WI38 (cell line): ENCODE data around the gene TMEM207.

Experiments
- H3K4me3 ChIP-seq: 2 replicates; pipeline ENCODE4 v1.5.1; 2011; ENCODE audit warnings: low read depth, mild to moderate bottlenecking, control low read depth, low read length
- TF ChIP-seq, protein P1 (sequence below): IDR thresholded peaks from 2 replicates; pipeline ENCODE4 v1.5.1; 2012; ENCODE audit warnings: low read depth, mild to moderate bottlenecking, control low read depth, low read length

Gene TMEM207

DNA sequence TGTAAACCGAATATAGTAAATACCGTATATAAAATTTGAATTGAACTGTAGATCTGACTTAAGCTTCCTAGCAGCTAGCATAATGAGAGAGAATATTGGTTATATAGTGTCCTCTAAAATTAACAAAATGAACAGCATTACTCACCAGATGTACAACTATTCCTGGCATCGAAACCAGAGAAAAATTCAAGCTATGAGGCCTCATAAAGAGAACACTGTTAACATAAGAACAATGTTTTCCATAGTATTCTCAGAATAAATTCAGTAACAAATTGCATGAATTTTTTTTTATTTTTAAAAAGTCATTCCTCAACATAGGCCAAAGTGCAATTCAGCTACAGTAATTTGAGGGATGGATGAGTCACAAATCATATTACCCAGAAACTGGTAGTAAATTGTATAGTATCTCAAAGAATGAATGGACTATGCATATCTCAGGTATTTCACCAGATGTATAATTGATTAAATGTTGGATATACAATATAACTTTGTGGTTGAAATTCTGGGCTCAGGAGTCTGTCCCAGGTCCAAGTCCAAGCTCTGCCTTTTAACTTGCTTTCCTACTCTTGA, 5.0 kb downstream of the TMEM207 start:
- TF ChIP-seq, protein P1, sequence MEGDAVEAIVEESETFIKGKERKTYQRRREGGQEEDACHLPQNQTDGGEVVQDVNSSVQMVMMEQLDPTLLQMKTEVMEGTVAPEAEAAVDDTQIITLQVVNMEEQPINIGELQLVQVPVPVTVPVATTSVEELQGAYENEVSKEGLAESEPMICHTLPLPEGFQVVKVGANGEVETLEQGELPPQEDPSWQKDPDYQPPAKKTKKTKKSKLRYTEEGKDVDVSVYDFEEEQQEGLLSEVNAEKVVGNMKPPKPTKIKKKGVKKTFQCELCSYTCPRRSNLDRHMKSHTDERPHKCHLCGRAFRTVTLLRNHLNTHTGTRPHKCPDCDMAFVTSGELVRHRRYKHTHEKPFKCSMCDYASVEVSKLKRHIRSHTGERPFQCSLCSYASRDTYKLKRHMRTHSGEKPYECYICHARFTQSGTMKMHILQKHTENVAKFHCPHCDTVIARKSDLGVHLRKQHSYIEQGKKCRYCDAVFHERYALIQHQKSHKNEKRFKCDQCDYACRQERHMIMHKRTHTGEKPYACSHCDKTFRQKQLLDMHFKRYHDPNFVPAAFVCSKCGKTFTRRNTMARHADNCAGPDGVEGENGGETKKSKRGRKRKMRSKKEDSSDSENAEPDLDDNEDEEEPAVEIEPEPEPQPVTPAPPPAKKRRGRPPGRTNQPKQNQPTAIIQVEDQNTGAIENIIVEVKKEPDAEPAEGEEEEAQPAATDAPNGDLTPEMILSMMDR = no peak
- no peak overlapping the region for H3K4me3 ChIP-seq

- no peak overlapping the region for H3K4me3 ChIP-seq
- TF ChIP-seq, protein P1 = no peak
These were observed 5.7 kb downstream of the TMEM207 start for GRCh38 chr3:190444006-190444405.

GRCh38 chr3:190443257-190443656, 6.4 kb downstream of the TMEM207 start:
- TF ChIP-seq, protein P1 = no peak; the same call in 1 of the 2 replicates
- no peak overlapping the region for H3K4me3 ChIP-seq

DNA sequence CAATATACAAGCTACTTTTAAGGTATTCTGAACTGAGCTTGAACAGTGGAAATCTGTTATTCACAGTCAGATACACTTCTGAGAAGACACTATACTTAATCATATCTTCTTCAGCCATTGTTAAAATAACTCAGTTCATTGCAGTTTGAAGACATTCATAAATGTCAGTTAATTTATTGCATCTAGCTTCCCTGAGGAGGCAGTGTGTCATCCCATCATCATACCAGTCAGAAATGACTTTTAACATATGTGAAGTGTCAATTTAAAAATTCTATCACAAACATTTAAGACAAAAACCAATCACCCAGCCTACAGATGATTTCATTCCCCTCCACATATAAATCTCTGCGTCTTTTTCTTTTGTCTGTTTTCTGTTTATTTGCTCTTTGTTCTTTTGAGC, 7.5 kb downstream of the TMEM207 start:
- no peak overlapping the region for H3K4me3 ChIP-seq
- TF ChIP-seq, protein P1 = no peak

- no peak overlapping the region for H3K4me3 ChIP-seq
- TF ChIP-seq, protein P1 = no peak
These were observed 13.4 kb downstream of the TMEM207 start for GRCh38 chr3:190436331-190436730.

- TF ChIP-seq, protein P1 = no peak
- H3K4me3 ChIP-seq = no peak overlapping the region
These were observed 14.1 kb downstream of the TMEM207 start for GRCh38 chr3:190435618-190436017.

- TF ChIP-seq, protein P1 = no peak
- no peak overlapping the region for H3K4me3 ChIP-seq
These were observed 16.1 kb downstream of the TMEM207 start for GRCh38 chr3:190433626-190434025.
